Esophagus squamous epithelium (tissue), 5 donors: Measurements from ENCODE around the gene ITGAL. TPM values are rescaled to one million over a fixed set of nuclear protein-coding genes. Genes with fewer than 3 reads are reported as not detected.

Experiments
- DNase-seq: peaks from one replicate; lab custom pipeline; 2025; lab: John Stamatoyannopoulos, UW
- H3K27ac ChIP-seq, 4 donors: fragments of 200-600 bp; sonication (generic); one replicate each; pipeline ENCODE4 v1.5.1; 2016 to 2019; ENCODE audit warnings: mild to moderate bottlenecking in 1 of 4
- H3K27me3 ChIP-seq, 4 donors: fragments of 200-600 bp; sonication (generic); 1 replicate in 3 of 4; 2 replicates in 1 of 4; pipeline versions ENCODE4 v1.5.1 to v1.6.0; 2017 to 2021; ENCODE audit warnings: antibody characterized with exemption in 1 of 4
- H3K36me3 ChIP-seq, 3 donors: fragments of 200-600 bp; sonication (generic); one replicate each; pipeline ENCODE4 v1.5.1; 2016 to 2019
- H3K4me1 ChIP-seq, 3 donors: fragments of 200-600 bp; sonication (generic); one replicate each; pipeline ENCODE4 v1.5.1; 2017 to 2019
- H3K4me3 ChIP-seq, 4 donors: fragments of 200-600 bp; sonication (generic); 1 replicate in 3 of 4; 2 replicates in 1 of 4; pipeline ENCODE4 v1.5.1; 2016 to 2019; ENCODE audit warnings: mild to moderate bottlenecking in 2 of 4, moderate library complexity in 1 of 4
- H3K9me3 ChIP-seq, 3 donors: fragments of 200-600 bp; sonication (generic); one replicate each; pipeline ENCODE4 v1.5.1; 2016 to 2019
- CTCF ChIP-seq, 6 experiments: fragments of 450-650 bp in 4 of 6; fragments of 200-600 bp in 2 of 6; sonication (generic) in 2 of 6; IDR thresholded peaks; one replicate each; pipeline ENCODE4 v1.5.1; 2016 to 2019; ENCODE audit warnings: antibody characterized with exemption in 6 of 6, mild to moderate bottlenecking in 4 of 6, moderate library complexity in 4 of 6
- POLR2A ChIP-seq, 4 donors: fragments of 450-650 bp; IDR thresholded peaks; one replicate each; pipeline ENCODE4 v1.6.1; 2017; ENCODE audit warnings: antibody characterized with exemption in 4 of 4, mild to moderate bottlenecking in 4 of 4, moderate library complexity in 3 of 4
- WGBS, 2 donors: methylation state at CpG; one replicate each; pipeline ENCODE4 v1.1.5; 2018; 5-methylcytosine and 5-hydroxymethylcytosine counted together
- intact Hi-C: fragments of 100-400 bp; cut with DNase I; formaldehyde crosslinking; loops from one replicate; pipeline ENCODE4 v1.15.0; 2022
- total RNA-seq, 4 donors: library from RNA; depleted of rRNA; stranded (reverse); fragments of >200 nt; gene quantifications; one replicate each; pipeline ENCODE4 v1.1.0, GENCODE V29; 2016
- donor health status: DM: yes; HTN: yes; CAD: no.

ITGAL gene
- total RNA-seq, 4 donors from 2014 or later, result 1.3 to 4.4 (median 2.4) TPM

GRCh38 chr16:30430428-30430970, 42.0 kb upstream of the ITGAL start:
- 54 to 77% methylated on average over 7 to 17 of the region's 19 CpGs for whole genome bisulfite sequencing, 2 donors
- no peak for TF ChIP-seq CTCF (IDR thresholded peaks at IDR 0.05)

GRCh38 chr16:30434852-30435251, 37.7 kb upstream of the ITGAL start:
- Histone ChIP-seq H3K9me3 (no peaks in the 10 kb centered on the region), H3K4me1 (peaks cover 6 to 17% (median 7%) of the 10 kb centered on the region in 3 donors), H3K27ac (no peak overlapping the region), H3K36me3 (no peaks in the 10 kb centered on the region), H3K4me3 (no peak overlapping the region), H3K27me3 (no peaks in the 10 kb centered on the region)
- DNase-seq, result no peak
- intact Hi-C loops, result loop anchor here (10.0 kb wide), 1 partner anchor 200 kb away; no protein-coding TSS in a partner anchor
- WGBS, 2 donors, result 38 to 43% methylated on average over 4 of the region's 4 CpGs
- TF ChIP-seq CTCF (IDR thresholded peaks at IDR 0.05) (no peak), POLR2A (IDR thresholded peaks at IDR 0.05) (no peak)

More at GRCh38 chr16:30430428-30430970, 42.0 kb upstream of the ITGAL start:
- H3K27me3 ChIP-seq, result no peaks in the 10 kb centered on the region
- peaks cover 0 to 28% (median 5%) of the 10 kb centered on the region in 3 donors for H3K36me3 ChIP-seq
- H3K4me3 ChIP-seq, result peak overlapping the region in 3 of 4 donors; percentile 76 to 77 (median 77)
- intact Hi-C loops, result loop anchor here (10.0 kb wide), 1 partner anchor 204 kb away; no protein-coding TSS in a partner anchor
- H3K4me1 ChIP-seq, result peaks cover 12 to 32% (median 17%) of the 10 kb centered on the region in 3 donors
- no peak for DNase-seq
- no peaks in the 10 kb centered on the region for H3K9me3 ChIP-seq
- peak overlapping the region; percentile 83 to 91 (median 86) for H3K27ac ChIP-seq

GRCh38 chr16:30437511-30438046, 35.0 kb upstream of the ITGAL start:
- Histone ChIP-seq H3K4me1 (peaks cover 0 to 8% (median 0%) of the 10 kb centered on the region in 3 donors), H3K9me3 (no peaks in the 10 kb centered on the region), H3K4me3 (no peak overlapping the region), H3K27me3 (no peaks in the 10 kb centered on the region), H3K36me3 (peaks cover 0 to 4% (median 0%) of the 10 kb centered on the region in 3 donors), H3K27ac (no peak overlapping the region)
- intact Hi-C loops, result loop anchor here (10.0 kb wide), 1 partner anchor 197 kb away; no protein-coding TSS in a partner anchor
- 41 to 54% methylated on average over 3 of the region's 3 CpGs for WGBS, 2 donors
- TF ChIP-seq CTCF (IDR thresholded peaks at IDR 0.05) (no peak), POLR2A (IDR thresholded peaks at IDR 0.05) (no peak)
- DNase-seq, result no peak

- WGBS, 2 donors, result 83 to 91% methylated on average over 5 of the region's 5 CpGs
- intact Hi-C loops, result loop anchor here (10.0 kb wide), 1 partner anchor 196 kb away; no protein-coding TSS in a partner anchor
- peaks cover 0 to 21% (median under 1%) of the 10 kb centered on the region in 3 donors for H3K4me1 ChIP-seq
- TF ChIP-seq CTCF (IDR thresholded peaks at IDR 0.05), result no peak
- no peak for TF ChIP-seq POLR2A (IDR thresholded peaks at IDR 0.05)
- no peaks in the 10 kb centered on the region for H3K9me3 ChIP-seq
- H3K27me3 ChIP-seq, result no peaks in the 10 kb centered on the region
- no peak for DNase-seq
- H3K36me3 ChIP-seq, result peaks cover 0 to 16% (median 5%) of the 10 kb centered on the region in 3 donors
- H3K27ac ChIP-seq, result no peak overlapping the region
- no peak overlapping the region for H3K4me3 ChIP-seq
Observed at GRCh38 chr16:30438835-30439234, 33.7 kb upstream of the ITGAL start.

GRCh38 chr16:30439720-30440348, 32.7 kb upstream of the ITGAL start:
- TF ChIP-seq CTCF (IDR thresholded peaks at IDR 0.05), result no peak
- TF ChIP-seq POLR2A (IDR thresholded peaks at IDR 0.05), result no peak
- Histone ChIP-seq H3K36me3 (peaks cover 0 to 19% (median 5%) of the 10 kb centered on the region in 3 donors), H3K4me1 (peaks cover 1 to 31% (median 11%) of the 10 kb centered on the region in 3 donors), H3K4me3 (no peak overlapping the region), H3K27me3 (no peaks in the 10 kb centered on the region), H3K9me3 (no peaks in the 10 kb centered on the region), H3K27ac (no peak overlapping the region)
- intact Hi-C loops, result loop anchor here (10.0 kb wide), 1 partner anchor 195 kb away; no protein-coding TSS in a partner anchor
- WGBS, 2 donors, result 59 to 68% methylated on average over 6 of the region's 6 CpGs
- no peak for DNase-seq
